Activated CD4-positive, CD25-positive, alpha-beta regulatory T cell treated with anti-CD3 and anti-CD28 coated beads, Interleukin-2, amount 50 U/mL, for 16 hours (primary cell): ENCODE data around the gene PKD2.
"Not testable (repeated sequence)": the region's sequence is repeated elsewhere in the genome, so short reads cannot be mapped to it uniquely, and the experiment has no call there.

Source experiments
- DNase-seq: peaks from one replicate; pipeline ENCODE4 v3.0.0-alpha.2; 2020; ENCODE audit warnings: low read depth, low spot score

The PKD2 gene

GRCh38 chr4:88115587-88115986 is 108.2 kb downstream of the PKD2 start:
- no peak for DNase-seq

DNA sequence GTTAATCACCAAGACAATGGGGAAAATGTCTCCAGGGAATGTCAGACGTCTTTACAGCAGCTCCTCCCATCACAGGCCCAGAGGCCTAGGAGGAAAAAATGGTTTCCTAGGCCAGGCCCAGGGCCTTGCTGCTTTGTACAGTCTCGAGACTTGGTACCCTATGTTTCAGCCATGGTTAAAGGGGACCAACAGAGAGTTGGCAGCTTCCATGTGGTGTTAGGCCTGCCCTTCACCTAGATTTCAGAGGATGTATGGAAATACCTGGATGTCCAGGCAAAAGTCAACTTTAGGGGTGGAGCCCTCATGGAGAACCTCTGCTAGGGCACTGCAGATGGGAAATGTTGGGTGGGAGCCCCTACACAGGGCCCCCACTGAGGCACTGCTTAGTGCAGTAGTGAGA is 112.5 kb downstream of the PKD2 start:
- no peak for DNase-seq

GRCh38 chr4:88122260-88122659 is 114.8 kb downstream of the PKD2 start:
- DNase-seq, result not testable (repeated sequence)
